T-helper 1 cell treated with Interleukin-12 subunit alpha and Interleukin-12 subunit beta and Interleukin-4 antibody, amounts not matched to agents 30 μg/mL and 1 μg/mL, for 36 hours (primary cell): ENCODE measurements around the gene LIPK.
"Not testable (repeated sequence)": the region's sequence is repeated elsewhere in the genome, so short reads cannot be mapped to it uniquely, and the experiment has no call there.

Source experiments
- H3K27ac Mint-ChIP-seq: one replicate; pipeline ENCODE4 v1.8.0; 2021; ENCODE audit warnings: mild to moderate bottlenecking, mixed read lengths
- H3K27me3 Mint-ChIP-seq: one replicate; pipeline ENCODE4 v1.8.0; 2021; ENCODE audit warnings: low read depth, mixed read lengths
- H3K36me3 Mint-ChIP-seq: one replicate; pipeline ENCODE4 v1.8.0; 2021; ENCODE audit warnings: low read depth, mixed read lengths
- H3K4me1 Mint-ChIP-seq: one replicate; pipeline ENCODE4 v1.8.0; 2021; ENCODE audit warnings: low read depth, mixed read lengths
- H3K4me3 Mint-ChIP-seq: one replicate; pipeline ENCODE4 v1.8.0; 2021; ENCODE audit warnings: mild to moderate bottlenecking, moderate library complexity, mixed read lengths
- H3K9me3 Mint-ChIP-seq: one replicate; pipeline ENCODE4 v1.8.0; 2021; ENCODE audit warnings: mixed read lengths

The LIPK gene

DNA sequence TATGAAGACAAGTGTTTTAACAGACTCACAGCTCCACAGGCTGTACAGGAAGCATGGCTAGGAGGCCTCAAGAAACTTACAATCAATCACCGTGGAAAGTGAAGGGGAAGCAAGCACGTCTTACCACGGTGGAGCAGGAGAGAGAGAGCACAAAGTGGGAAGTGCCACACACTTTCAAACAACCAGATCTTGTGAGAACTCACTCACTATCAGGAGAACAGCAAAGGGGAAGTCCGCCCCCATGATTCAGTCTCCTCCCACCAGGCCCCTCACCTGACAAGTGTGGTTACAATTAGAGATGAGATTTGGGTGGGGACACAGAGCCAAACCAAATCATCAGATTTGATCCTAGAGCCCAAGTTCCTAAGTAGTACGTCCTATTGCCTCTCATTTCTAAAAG lies 35.9 kb downstream of the LIPK start:
- not testable (repeated sequence) for H3K4me1 Mint-ChIP-seq, H3K36me3 Mint-ChIP-seq, H3K27ac Mint-ChIP-seq, H3K4me3 Mint-ChIP-seq
- peaks cover 14% of the 10 kb centered on the region for H3K9me3 Mint-ChIP-seq
- H3K27me3 Mint-ChIP-seq = peaks cover 29% of the 10 kb centered on the region

DNA sequence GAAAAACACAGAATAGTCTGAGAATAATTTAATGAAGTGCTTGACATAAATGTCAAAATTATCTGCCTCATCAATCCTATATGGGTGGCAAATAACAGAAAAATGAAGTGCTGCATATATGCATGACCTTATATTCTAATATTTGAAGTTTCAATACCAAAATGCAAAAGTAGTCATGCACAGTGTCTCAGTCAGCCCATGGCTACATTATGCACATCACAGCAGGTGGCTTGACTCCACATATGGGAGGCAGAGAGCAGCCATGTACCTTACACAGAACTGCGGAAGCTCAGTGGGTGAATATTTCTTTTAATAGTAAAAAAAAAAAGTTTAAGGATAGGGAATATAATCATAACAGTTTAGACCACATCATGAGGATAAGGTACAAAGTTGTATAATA lies 36.4 kb downstream of the LIPK start:
- no peak overlapping the region for H3K27ac Mint-ChIP-seq
- no peaks in the 10 kb centered on the region for H3K36me3 Mint-ChIP-seq
- H3K4me3 Mint-ChIP-seq = no peak overlapping the region
- no peaks in the 10 kb centered on the region for H3K4me1 Mint-ChIP-seq
- peaks cover 15% of the 10 kb centered on the region for H3K9me3 Mint-ChIP-seq
- H3K27me3 Mint-ChIP-seq = peaks cover 30% of the 10 kb centered on the region

DNA sequence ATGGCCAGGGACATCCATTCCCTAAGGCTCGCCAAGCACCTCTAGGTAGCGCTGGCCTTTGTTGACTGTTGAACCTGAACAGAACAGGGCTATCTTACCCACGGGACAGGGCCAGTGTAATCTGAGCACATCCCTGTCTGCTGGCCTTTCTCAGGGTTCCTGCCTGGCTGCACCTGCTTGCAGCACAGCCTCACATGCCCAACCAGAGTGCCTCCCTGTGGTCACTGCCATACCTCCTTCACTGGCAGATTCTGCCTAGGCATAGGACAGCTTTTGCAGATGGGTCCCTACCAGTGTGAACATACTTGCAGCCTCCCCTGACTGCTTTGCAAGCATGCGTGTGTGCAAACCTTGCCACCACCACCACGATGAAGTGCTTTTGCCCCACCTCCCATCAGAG lies 38.0 kb downstream of the LIPK start:
- no peaks in the 10 kb centered on the region for H3K4me1 Mint-ChIP-seq
- H3K9me3 Mint-ChIP-seq = peaks cover 15% of the 10 kb centered on the region
- H3K27ac Mint-ChIP-seq = no peak overlapping the region
- H3K4me3 Mint-ChIP-seq = no peak overlapping the region
- H3K27me3 Mint-ChIP-seq = peaks cover 33% of the 10 kb centered on the region
- no peaks in the 10 kb centered on the region for H3K36me3 Mint-ChIP-seq

DNA sequence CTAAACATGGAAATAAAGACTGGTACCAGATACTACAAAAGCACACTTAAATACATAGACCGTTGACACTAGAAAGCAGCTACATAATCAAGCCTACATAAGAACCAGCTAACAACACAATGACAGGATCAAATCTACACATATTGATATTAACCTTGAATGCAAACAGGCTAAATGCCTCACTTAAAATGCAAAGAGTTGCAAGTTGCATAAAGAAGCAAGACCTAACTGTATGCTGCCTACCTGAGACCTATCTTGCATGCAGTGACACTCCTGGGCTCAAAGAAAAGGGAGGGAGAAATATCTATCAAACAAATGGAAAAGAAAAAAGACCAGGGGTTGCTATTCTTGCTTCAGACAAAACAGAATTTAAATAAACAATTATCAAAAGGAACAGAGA lies 39.6 kb downstream of the LIPK start:
- no peak overlapping the region for H3K4me3 Mint-ChIP-seq

DNA sequence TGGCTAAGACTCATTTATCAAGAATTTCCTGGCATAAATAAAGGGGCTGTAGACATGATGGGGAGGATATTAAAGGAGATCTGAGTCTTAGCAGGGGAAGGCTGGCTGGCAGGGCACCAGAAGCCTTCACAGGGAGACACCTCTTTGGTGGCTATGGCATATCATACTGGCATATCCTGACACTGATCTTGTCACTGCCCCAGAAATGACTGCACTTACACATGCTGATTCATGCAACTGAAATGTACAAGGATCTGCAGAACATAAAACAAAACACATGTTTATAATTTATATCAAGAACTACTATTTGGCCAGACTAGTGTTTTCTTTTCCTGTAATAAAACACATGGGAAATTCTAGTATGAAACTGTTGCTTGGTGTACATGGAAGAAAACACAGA lies 48.2 kb downstream of the LIPK start:
- Mint-ChIP-seq H3K36me3 (no peaks in the 10 kb centered on the region), H3K27me3 (peaks cover 33% of the 10 kb centered on the region), H3K27ac (no peak overlapping the region), H3K4me1 (peaks cover 3% of the 10 kb centered on the region), H3K4me3 (no peak overlapping the region), H3K9me3 (no peaks in the 10 kb centered on the region)

More for the DNA sequence above, 39.6 kb downstream of the LIPK start:
- Mint-ChIP-seq H3K9me3 (peaks cover 15% of the 10 kb centered on the region), H3K27me3 (peaks cover 45% of the 10 kb centered on the region), H3K36me3 (no peaks in the 10 kb centered on the region), H3K27ac (no peak overlapping the region), H3K4me1 (no peaks in the 10 kb centered on the region)

DNA sequence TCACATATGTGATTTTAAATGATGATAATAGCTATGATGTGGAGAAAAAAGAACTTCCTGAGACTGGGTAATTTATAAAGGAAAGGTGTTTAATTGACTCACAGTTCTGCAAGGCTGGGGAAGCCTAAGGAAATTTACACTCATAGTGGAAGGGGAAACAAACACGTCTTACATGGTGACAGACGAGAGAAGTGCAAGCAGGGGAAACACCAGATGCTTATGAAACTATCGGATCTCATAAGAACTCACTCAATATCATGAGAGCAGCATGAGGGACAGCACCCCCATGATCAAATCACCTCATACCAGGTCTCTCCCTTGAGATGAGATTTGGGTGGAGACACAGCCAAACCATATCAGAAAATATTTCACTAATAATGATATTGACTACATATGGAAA lies 49.7 kb downstream of the LIPK start:
- no peak overlapping the region for H3K27ac Mint-ChIP-seq
- peaks cover 26% of the 10 kb centered on the region for H3K27me3 Mint-ChIP-seq

DNA sequence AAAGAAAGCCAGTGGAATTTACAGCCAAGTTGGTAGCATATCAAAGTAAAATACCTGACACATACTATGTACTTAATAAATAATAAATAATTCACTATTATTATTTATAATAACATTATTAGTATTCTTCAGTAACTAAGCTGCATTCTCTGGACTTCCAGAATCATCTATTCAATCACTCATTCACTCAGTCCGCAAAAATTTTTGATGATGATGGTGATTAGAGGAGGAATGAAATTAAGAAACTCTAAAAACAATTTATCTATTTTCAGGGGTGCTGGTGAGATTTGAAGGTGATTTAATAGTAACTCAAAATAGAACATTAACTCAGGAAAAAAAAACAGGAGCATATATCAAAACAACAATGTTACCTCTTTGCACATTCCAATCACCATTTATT lies 50.6 kb downstream of the LIPK start:
- no peak overlapping the region for H3K4me3 Mint-ChIP-seq
- no peak overlapping the region for H3K27ac Mint-ChIP-seq
- H3K4me1 Mint-ChIP-seq = peaks cover 5% of the 10 kb centered on the region
- H3K9me3 Mint-ChIP-seq = no peaks in the 10 kb centered on the region
- H3K27me3 Mint-ChIP-seq = peaks cover 23% of the 10 kb centered on the region
- no peaks in the 10 kb centered on the region for H3K36me3 Mint-ChIP-seq

More for the DNA sequence above, 49.7 kb downstream of the LIPK start:
- Mint-ChIP-seq H3K4me3 (no peak overlapping the region), H3K9me3 (no peaks in the 10 kb centered on the region), H3K36me3 (no peaks in the 10 kb centered on the region), H3K4me1 (peaks cover 5% of the 10 kb centered on the region)

DNA sequence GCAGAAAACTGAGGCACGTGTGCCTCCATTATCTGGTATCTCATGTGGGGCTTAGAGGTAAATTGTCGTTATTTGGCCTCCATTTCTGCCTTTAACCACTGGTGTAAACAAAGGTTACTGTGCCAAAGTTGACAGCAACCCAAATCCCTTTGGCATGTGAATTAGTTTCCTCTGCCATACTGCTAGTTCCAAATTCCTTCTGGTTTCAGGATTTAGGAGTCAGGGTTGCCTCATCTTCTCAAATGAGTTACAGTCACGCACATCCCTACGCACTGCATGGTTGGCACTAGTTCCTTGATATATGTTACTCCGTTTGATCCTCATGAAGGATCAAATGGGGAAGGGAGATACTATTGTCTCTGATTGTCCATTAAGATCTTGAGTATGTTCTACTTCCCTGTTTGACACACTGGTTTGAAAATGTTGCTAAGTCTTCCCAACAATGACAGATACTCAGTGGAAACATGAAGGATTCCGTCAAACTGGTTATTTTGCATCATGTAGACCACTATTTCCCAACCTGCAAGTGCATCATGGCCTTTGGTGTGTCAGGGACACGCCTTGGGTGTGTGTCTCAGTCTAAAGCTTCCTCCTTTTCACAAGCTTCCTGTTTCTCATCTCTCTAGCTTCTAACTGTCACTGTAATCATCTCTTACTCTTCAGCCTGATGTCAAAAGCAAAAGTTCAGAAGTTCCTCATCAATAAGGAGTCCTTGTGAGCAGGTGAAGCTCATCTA lies 53.5 kb downstream of the LIPK start, which contains the start of gene LIPN:
LIPN (plus strand) TSS at position 655 of the 736 bp plus-strand sequence. CDS start 1,386 bp downstream, outside the sequence.
- Mint-ChIP-seq H3K36me3 (no peaks in the 10 kb centered on the region), H3K4me1 (peaks cover 5% of the 10 kb centered on the region), H3K4me3 (no peak within 1 kb of the TSS), H3K27me3 (peaks cover 29% of the 10 kb centered on the region), H3K9me3 (no peaks in the 10 kb centered on the region), H3K27ac (no peak within 1 kb of the TSS)

DNA sequence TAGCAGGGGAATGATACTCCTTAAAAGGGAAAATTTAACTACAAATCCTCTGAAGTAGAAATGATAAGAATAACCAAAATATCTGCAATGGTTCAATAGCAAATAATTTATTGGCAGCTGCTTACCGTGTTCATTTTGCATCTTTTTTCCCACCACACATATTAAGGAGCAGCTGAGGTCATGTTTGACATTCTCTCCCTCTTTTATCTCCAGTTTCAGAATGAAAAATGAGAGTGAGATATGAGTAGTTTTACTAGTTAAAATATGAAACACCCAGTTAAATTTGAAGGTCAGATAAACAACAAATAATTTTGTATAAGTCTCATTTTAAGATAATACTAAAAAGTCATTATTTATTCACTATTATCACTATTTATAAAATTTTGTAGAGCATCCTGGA lies 56.9 kb downstream of the LIPK start:
- Mint-ChIP-seq H3K9me3 (no peaks in the 10 kb centered on the region), H3K36me3 (no peaks in the 10 kb centered on the region), H3K27ac (no peak overlapping the region), H3K4me3 (no peak overlapping the region), H3K4me1 (peaks cover 2% of the 10 kb centered on the region), H3K27me3 (peaks cover 37% of the 10 kb centered on the region)

DNA sequence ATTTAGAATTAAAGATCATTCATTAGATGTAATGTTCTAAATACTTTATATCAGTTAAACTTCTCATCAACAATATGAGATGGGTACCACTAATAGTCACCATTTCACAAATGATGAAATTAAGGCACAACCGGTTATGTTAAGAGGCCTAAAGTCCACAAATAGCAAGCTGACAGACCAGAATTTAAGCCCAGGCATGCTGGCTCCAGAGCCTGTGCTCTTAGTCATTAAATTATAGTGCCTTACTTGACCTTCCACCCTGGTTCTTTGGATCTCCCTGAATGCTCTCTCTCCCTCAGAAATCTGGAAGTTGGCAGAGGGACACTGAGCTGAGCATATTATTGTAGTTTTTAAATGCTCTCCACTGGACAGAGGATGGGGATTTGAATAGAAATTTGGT lies 57.4 kb downstream of the LIPK start:
- Mint-ChIP-seq H3K27ac (no peak overlapping the region), H3K36me3 (no peaks in the 10 kb centered on the region), H3K9me3 (no peaks in the 10 kb centered on the region), H3K27me3 (peaks cover 42% of the 10 kb centered on the region), H3K4me1 (peaks cover 2% of the 10 kb centered on the region), H3K4me3 (no peak overlapping the region)

DNA sequence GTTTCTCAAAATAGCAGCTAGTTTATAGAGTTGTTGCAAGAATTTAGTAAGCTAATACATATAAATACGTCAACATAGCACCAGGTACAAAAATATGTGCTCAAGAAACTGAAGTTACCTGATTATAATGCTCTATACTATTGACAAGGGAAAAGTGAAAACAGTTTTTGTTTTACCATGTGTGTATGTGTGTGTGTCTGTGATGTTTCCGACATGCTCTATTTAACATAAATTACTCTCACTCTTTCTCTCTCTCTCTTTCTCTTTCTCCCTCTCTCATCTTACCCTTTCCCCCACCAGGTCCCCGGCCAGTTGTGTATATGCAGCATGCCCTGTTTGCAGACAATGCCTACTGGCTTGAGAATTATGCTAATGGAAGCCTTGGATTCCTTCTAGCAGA lies 58.1 kb downstream of the LIPK start:
- H3K27ac Mint-ChIP-seq = no peak overlapping the region
- no peak overlapping the region for H3K4me3 Mint-ChIP-seq
- peaks cover 49% of the 10 kb centered on the region for H3K27me3 Mint-ChIP-seq
- no peaks in the 10 kb centered on the region for H3K36me3 Mint-ChIP-seq
- H3K9me3 Mint-ChIP-seq = no peaks in the 10 kb centered on the region
- H3K4me1 Mint-ChIP-seq = peaks cover 2% of the 10 kb centered on the region

DNA sequence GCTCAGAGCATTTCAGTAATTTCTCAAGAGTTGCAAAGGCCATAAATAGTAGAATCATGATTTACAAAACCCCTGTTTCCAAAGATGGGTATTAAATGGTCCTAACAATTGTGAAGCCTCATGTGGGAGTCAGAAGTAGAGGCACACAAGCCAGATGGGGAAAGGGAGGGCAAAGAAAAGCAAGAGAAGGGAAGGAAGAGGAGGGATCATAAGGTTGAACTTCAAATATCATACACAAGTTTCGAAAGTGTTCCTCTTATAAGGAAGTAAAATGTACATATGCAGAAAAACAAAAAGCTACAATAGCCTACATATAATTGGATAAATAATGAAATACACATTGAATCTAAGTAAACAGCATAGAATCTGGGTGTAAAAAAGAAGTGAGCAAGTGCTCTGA lies 59.8 kb downstream of the LIPK start:
- H3K27ac Mint-ChIP-seq = no peak overlapping the region
- no peak overlapping the region for H3K4me3 Mint-ChIP-seq
- H3K27me3 Mint-ChIP-seq = peaks cover 49% of the 10 kb centered on the region
- no peaks in the 10 kb centered on the region for H3K4me1 Mint-ChIP-seq
- no peaks in the 10 kb centered on the region for H3K36me3 Mint-ChIP-seq
- H3K9me3 Mint-ChIP-seq = no peaks in the 10 kb centered on the region

DNA sequence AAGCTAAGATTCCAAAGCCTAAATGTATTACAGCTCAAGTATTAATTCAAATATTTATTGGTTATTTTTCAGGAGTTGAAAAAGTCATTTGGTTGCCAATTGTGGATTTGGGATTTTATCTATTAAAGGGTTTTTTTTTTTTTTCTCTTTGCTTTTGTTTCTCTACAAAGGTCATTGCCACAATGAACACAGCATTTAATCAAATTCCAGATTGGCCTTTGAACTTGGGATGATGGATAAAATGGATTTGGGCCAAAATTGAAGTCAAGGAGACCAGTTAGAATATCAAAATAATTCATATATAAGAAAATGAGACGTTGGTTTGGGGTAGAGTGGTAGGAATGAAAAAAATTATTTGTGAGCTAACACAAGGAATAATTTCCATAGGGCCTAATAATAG lies 63.3 kb downstream of the LIPK start:
- no peaks in the 10 kb centered on the region for H3K4me1 Mint-ChIP-seq
- no peak overlapping the region for H3K4me3 Mint-ChIP-seq
- no peak overlapping the region for H3K27ac Mint-ChIP-seq
- H3K36me3 Mint-ChIP-seq = no peaks in the 10 kb centered on the region
- peaks cover 57% of the 10 kb centered on the region for H3K27me3 Mint-ChIP-seq
- H3K9me3 Mint-ChIP-seq = no peaks in the 10 kb centered on the region

DNA sequence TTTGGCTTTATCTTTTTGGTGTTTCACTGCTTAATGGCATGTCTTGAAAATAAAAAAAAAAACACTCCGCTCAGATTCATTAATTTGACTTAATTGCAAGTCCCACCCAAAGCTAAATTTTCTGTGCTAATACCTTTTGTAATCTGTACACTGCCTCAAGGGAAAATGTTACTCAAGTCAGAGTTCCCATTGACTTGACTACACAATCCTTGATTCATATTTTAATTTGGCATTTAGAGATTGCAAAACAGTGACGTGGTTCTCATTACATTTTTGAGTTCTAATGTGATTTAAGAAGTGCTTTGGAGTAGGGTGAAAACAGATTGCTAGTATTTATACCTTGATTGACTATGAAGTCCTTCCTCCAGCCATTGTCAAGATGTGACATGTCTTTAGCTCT lies 75.2 kb downstream of the LIPK start:
- Mint-ChIP-seq H3K36me3 (no peaks in the 10 kb centered on the region), H3K4me1 (no peaks in the 10 kb centered on the region), H3K9me3 (no peaks in the 10 kb centered on the region), H3K27ac (no peak overlapping the region), H3K27me3 (peaks cover 40% of the 10 kb centered on the region), H3K4me3 (no peak overlapping the region)

DNA sequence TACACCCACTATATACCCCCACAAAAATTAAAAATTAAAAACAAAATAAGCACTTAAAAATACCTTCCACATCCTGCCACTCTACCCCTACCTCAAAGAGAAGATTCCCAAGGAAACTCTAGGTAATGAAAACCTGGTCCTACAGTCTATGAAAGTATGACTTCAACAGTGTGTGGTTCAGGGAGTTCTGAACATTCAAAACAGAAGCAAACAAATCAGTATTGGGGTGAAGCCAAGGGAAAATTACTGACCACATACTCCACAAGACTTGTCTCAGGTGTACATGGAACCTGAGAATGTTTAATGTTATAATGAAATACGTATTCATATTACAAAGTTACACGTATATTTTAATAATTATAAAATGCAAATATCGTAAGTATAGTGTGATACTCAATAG lies 76.2 kb downstream of the LIPK start:
- peaks cover 40% of the 10 kb centered on the region for H3K27me3 Mint-ChIP-seq
- no peak overlapping the region for H3K27ac Mint-ChIP-seq
- no peaks in the 10 kb centered on the region for H3K36me3 Mint-ChIP-seq
- no peaks in the 10 kb centered on the region for H3K9me3 Mint-ChIP-seq
- no peaks in the 10 kb centered on the region for H3K4me1 Mint-ChIP-seq
- no peak overlapping the region for H3K4me3 Mint-ChIP-seq

DNA sequence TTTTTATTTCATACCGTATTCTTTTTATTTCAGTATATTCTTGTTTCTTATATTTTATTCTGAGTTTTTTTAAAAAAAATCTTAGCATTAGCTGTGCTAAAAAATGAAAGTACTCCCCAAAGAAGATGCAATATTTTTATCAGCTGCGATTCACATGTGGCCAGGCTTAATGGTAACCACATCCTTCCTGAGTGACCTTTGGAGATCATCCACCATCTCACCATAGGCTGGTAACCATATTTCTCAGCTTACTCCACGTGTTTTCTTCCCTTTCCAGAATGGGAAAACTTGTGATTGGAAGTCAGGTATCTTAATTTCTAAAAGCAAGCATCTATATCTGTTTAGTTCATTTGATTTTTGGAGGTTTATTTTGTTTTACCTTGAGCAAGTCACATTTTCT lies 77.7 kb downstream of the LIPK start:
- Mint-ChIP-seq H3K27me3 (peaks cover 37% of the 10 kb centered on the region), H3K27ac (no peak overlapping the region), H3K4me1 (no peaks in the 10 kb centered on the region), H3K9me3 (no peaks in the 10 kb centered on the region), H3K36me3 (no peaks in the 10 kb centered on the region), H3K4me3 (no peak overlapping the region)
